OCI-LY3 (cell line): ENCODE measurements around the gene IFT122.

Experiments
- H2AFZ ChIP-seq: fragments of 200-600, 300-600 bp; shearing (Covaris generic); 2 replicates; pipeline ENCODE4 v1.6.0; 2014; ENCODE audit warnings: antibody characterized with exemption, low read depth, low read length
- H3K27ac ChIP-seq: fragments of 200-600, 300-600 bp; sonication (generic); 2 replicates; pipeline ENCODE4 v1.5.1; 2014; ENCODE audit warnings: mild to moderate bottlenecking, low read length, moderate library complexity, mixed read lengths
- H3K27me3 ChIP-seq: fragments of 200-600, 300-600 bp; sonication (generic); 2 replicates; pipeline ENCODE4 v1.6.1; 2014; ENCODE audit warnings: low read depth, low read length, mixed read lengths
- H3K36me3 ChIP-seq: fragments of 200-600, 300-600 bp; sonication (generic); replicated peaks from 2 replicates; pipeline ENCODE3; 2014; ENCODE audit warnings: low read depth, low read length, mixed read lengths
- H3K4me1 ChIP-seq: fragments of 300-600, 200-600 bp; sonication (generic); 2 replicates; pipeline ENCODE4 v1.6.1; 2014; ENCODE audit warnings: low read length, mixed read lengths
- H3K4me2 ChIP-seq: fragments of 200-600, 300-600 bp; sonication (generic); 2 replicates; pipeline ENCODE4 v1.6.1; 2014; ENCODE audit warnings: low read length, mixed read lengths
- H3K4me3 ChIP-seq: fragments of 300-600, 200-600 bp; sonication (generic); 2 replicates; pipeline ENCODE4 v1.5.1; 2014; ENCODE audit warnings: antibody characterized with exemption, mild to moderate bottlenecking, low read length, moderate library complexity
- H3K79me2 ChIP-seq: fragments of 300-600, 200-600 bp; shearing (Covaris generic); 2 replicates; pipeline ENCODE4 v1.6.1; 2014; ENCODE audit warnings: mild to moderate bottlenecking, low read length, mixed read lengths
- H3K9ac ChIP-seq: fragments of 300-600, 200-600 bp; shearing (Covaris generic); 2 replicates; pipeline ENCODE4 v1.6.0; 2014; ENCODE audit warnings: mild to moderate bottlenecking, low read length, moderate library complexity
- H3K9me3 ChIP-seq: fragments of 200-600, 300-600 bp; shearing (Covaris generic); 2 replicates; pipeline ENCODE4 v1.6.1; 2014; ENCODE audit warnings: low read length, mixed read lengths; ENCODE audit not compliant: insufficient read depth
- H4K20me1 ChIP-seq: fragments of 200-600, 300-600 bp; sonication (generic); 2 replicates; pipeline ENCODE4 v1.6.1; 2016; ENCODE audit warnings: low read length, mixed read lengths; ENCODE audit not compliant: insufficient read depth
- EZH2phosphoT487 ChIP-seq: fragments of 200-600 bp; shearing (Covaris generic); IDR thresholded peaks from 2 replicates; pipeline ENCODE4 v1.6.1; 2018; ENCODE audit warnings: antibody characterized with exemption, mixed run types, low read depth
- TF ChIP-seq, protein P1 (sequence below): fragments of 200-600, 300-600 bp; sonication (generic); IDR thresholded peaks from 2 replicates; pipeline ENCODE4 v1.5.1; 2014; ENCODE audit warnings: antibody characterized with exemption, low read length, low read depth

Gene IFT122

DNA sequence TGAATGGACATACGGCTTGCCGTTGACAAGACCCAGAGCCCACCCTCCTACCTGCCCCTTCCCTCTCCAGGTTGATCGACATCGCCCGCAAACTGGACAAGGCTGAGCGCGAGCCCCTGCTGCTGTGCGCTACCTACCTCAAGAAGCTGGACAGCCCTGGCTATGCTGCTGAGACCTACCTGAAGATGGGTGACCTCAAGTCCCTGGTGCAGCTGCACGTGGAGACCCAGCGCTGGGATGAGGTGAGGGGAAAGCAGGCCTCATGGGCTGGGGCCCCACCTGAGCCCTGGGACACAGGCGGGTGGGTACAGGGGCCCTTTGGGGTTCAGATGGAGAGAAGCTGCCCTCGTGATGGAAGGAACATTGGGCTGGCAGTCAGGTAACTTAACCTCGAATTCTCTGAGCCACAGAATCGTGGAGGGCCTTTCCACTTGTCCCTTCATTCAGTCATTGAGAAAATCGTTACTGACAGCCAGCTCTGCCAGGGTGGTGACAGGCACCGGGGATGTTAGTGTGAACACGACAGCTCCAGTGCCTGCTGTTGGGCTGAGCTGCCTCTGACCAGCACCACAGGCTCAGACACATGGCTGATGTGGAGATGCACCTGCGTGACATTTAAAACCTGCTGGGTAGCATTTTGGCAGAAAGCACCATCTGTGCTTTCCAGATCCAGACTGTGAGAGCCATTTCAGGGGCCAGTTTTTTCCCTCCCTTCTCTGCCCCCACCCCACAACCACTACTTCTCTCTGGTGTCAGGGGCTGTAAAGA lies 62.8 kb downstream of the IFT122 start:
- Histone ChIP-seq H4K20me1 (no peaks in the 10 kb centered on the region), H3K79me2 (no peaks in the 10 kb centered on the region), H3K9ac (no peak overlapping the region), H3K36me3 (no peaks in the 10 kb centered on the region), H3K4me1 (no peaks in the 10 kb centered on the region), H3K27ac (no peak overlapping the region), H2AFZ (no peak overlapping the region), H3K4me3 (no peak overlapping the region), H3K9me3 (no peaks in the 10 kb centered on the region), H3K27me3 (no peaks in the 10 kb centered on the region), H3K4me2 (no peak overlapping the region)
- TF ChIP-seq, protein P1, sequence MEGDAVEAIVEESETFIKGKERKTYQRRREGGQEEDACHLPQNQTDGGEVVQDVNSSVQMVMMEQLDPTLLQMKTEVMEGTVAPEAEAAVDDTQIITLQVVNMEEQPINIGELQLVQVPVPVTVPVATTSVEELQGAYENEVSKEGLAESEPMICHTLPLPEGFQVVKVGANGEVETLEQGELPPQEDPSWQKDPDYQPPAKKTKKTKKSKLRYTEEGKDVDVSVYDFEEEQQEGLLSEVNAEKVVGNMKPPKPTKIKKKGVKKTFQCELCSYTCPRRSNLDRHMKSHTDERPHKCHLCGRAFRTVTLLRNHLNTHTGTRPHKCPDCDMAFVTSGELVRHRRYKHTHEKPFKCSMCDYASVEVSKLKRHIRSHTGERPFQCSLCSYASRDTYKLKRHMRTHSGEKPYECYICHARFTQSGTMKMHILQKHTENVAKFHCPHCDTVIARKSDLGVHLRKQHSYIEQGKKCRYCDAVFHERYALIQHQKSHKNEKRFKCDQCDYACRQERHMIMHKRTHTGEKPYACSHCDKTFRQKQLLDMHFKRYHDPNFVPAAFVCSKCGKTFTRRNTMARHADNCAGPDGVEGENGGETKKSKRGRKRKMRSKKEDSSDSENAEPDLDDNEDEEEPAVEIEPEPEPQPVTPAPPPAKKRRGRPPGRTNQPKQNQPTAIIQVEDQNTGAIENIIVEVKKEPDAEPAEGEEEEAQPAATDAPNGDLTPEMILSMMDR = no peak
- no peak for TF ChIP-seq EZH2phosphoT487

DNA sequence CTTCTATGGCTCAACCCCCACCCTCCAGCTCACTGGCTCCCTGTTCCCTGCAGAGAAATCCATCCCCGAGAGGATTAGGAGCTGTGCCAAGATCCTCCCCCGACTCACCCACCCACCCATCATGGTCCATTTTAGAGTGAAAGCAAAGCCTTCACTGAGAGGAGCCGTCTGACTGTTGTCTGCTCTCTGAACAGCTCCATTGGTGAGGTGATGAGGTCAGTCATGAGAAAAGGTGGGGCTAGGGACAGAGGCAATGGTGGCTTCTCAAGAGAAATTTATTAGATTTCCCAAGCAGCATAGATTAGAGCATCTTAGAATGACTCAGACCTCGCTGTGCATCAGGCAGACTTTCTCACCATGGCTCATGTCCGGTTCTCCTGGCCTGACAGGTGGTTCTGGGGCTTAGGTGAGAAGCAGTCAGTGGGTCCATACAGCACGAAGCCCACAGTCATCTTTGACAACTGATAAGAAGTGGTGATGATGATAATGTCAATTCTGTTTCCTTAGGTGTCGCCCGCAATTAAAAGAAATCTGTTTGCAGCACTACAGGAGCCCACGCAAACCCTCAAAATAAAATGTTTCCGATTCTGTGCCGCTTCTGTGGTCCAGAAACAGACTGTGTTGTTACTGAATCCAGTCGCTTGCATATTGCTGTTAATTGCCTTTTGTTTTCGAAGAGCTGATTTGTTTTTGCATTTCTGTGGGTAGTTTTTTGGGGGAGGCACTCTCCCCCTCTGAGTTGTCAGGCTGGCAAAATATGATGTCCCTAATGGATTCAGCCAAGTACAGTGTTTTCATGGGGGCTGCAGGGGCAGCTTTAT lies 63.7 kb downstream of the IFT122 start:
- TF ChIP-seq, protein P1 = no peak
- no peak for TF ChIP-seq EZH2phosphoT487
- no peak overlapping the region for H3K27ac ChIP-seq
- no peaks in the 10 kb centered on the region for H3K79me2 ChIP-seq
- H3K4me1 ChIP-seq = no peaks in the 10 kb centered on the region
- no peaks in the 10 kb centered on the region for H3K9me3 ChIP-seq
- H4K20me1 ChIP-seq = no peaks in the 10 kb centered on the region
- H3K9ac ChIP-seq = no peak overlapping the region
- no peaks in the 10 kb centered on the region for H3K36me3 ChIP-seq
- H3K27me3 ChIP-seq = no peaks in the 10 kb centered on the region
- H2AFZ ChIP-seq = no peak overlapping the region
- H3K4me3 ChIP-seq = no peak overlapping the region
- H3K4me2 ChIP-seq = no peak overlapping the region

- Histone ChIP-seq H3K4me2 (no peak overlapping the region), H3K79me2 (no peaks in the 10 kb centered on the region), H3K36me3 (no peaks in the 10 kb centered on the region)
These were observed 64.6 kb downstream of the IFT122 start for GRCh38 chr3:129504471-129505100.

More at GRCh38 chr3:129504471-129505100, 64.6 kb downstream of the IFT122 start:
- Histone ChIP-seq H3K9me3 (no peaks in the 10 kb centered on the region), H3K4me3 (no peak overlapping the region), H4K20me1 (no peaks in the 10 kb centered on the region), H3K27ac (no peak overlapping the region), H3K4me1 (no peaks in the 10 kb centered on the region), H3K27me3 (no peaks in the 10 kb centered on the region), H3K9ac (no peak overlapping the region), H2AFZ (no peak overlapping the region)
- no peak for TF ChIP-seq EZH2phosphoT487
- TF ChIP-seq, protein P1 = no peak
